Measurements from ENCODE around the gene SRM. TPM values are rescaled to one million over a fixed set of nuclear protein-coding genes. Genes with fewer than 3 reads are reported as not detected.

Gene SRM
- polyA plus RNA-seq, 3 donors = 23.2 to 43.2 (median 37.6) TPM

- H3K36me3 Mint-ChIP-seq = peaks cover 60 to 74% of the 10 kb centered on the region in 2 donors
- no peaks in the 10 kb centered on the region for H3K9me3 Mint-ChIP-seq
- Histone ChIP-seq H3K9ac (ENCODE audit: insufficient read depth, low read length, poor library complexity, severe bottlenecking) (no peak overlapping the region), H2AFZ (ENCODE audit: insufficient read depth, low read depth, low read length, poor library complexity, severe bottlenecking) (no peak overlapping the region), H3K4me2 (replicated peaks; ENCODE audit: extremely low read depth, low read length, poor library complexity, severe bottlenecking) (no peak overlapping the region), H3K27me3 (ENCODE audit: control insufficient read depth in 2 of 2, insufficient read depth in 2 of 2, low read length in 2 of 2) (no peaks in the 10 kb centered on the region), H3K27ac (ENCODE audit: low read depth in 1 of 2, low read length in 2 of 2) (no peak overlapping the region), H3K79me2 (ENCODE audit: insufficient read depth, low read length) (no peaks in the 10 kb centered on the region), H3K9me3 (replicated peaks in 1 of 2; ENCODE audit: control insufficient read depth in 1 of 2, insufficient read depth in 1 of 2, low read length in 2 of 2) (no peaks in the 10 kb centered on the region), H3K36me3 (replicated peaks in 1 of 2; ENCODE audit: control insufficient read depth in 1 of 2, insufficient read depth in 2 of 2, low read length in 2 of 2) (peaks cover 58 to 71% of the 10 kb centered on the region in 2 donors), H3K4me1 (ENCODE audit: control insufficient read depth in 1 of 2, insufficient read depth in 2 of 2, low read length in 2 of 2) (no peaks in the 10 kb centered on the region), H3K4me3 (replicated peaks in 1 of 3; ENCODE audit: low read depth in 2 of 3, low read length in 3 of 3) (no peak overlapping the region), H4K20me1 (ENCODE audit: insufficient read depth, low read length) (peaks cover 65% of the 10 kb centered on the region)
- 100% methylated on average over 3 of the region's 5 CpGs for WGBS (ENCODE audit: insufficient coverage)
- no peaks in the 10 kb centered on the region for H3K4me1 Mint-ChIP-seq
- intact Hi-C loops (cut with micrococcal nuclease) = no loop called here
- peaks cover 0 to 4% (median 1%) of the 10 kb centered on the region in 3 donors for H3K27me3 Mint-ChIP-seq (ENCODE audit: low read depth in 3 of 3)
- peak overlapping the region in 3 of 7 donors; percentile 7 to 54 (median 51) for H3K27ac Mint-ChIP-seq
- no peak for DNase-seq
- no peak overlapping the region for H3K4me3 Mint-ChIP-seq
- TF ChIP-seq CTCF (IDR thresholded peaks at IDR 0.05) = no peak
Observed at GRCh38 chr1:11026903-11027302, 32.9 kb downstream of the SRM start.

GRCh38 chr1:11026052-11026451 is 33.8 kb downstream of the SRM start:
- Mint-ChIP-seq H3K27ac (no peak overlapping the region), H3K9me3 (no peaks in the 10 kb centered on the region), H3K4me1 (no peaks in the 10 kb centered on the region), H3K4me3 (no peak overlapping the region), H3K36me3 (peaks cover 68 to 82% of the 10 kb centered on the region in 2 donors), H3K27me3 (ENCODE audit: low read depth in 3 of 3) (peaks cover 0 to 4% (median 0%) of the 10 kb centered on the region in 3 donors)
- Histone ChIP-seq H3K9ac (ENCODE audit: insufficient read depth, low read length, poor library complexity, severe bottlenecking) (no peak overlapping the region), H2AFZ (ENCODE audit: insufficient read depth, low read depth, low read length, poor library complexity, severe bottlenecking) (no peak overlapping the region), H4K20me1 (ENCODE audit: insufficient read depth, low read length) (peaks cover 74% of the 10 kb centered on the region), H3K27ac (ENCODE audit: low read depth in 1 of 2, low read length in 2 of 2) (no peak overlapping the region), H3K4me1 (ENCODE audit: control insufficient read depth in 1 of 2, insufficient read depth in 2 of 2, low read length in 2 of 2) (no peaks in the 10 kb centered on the region), H3K4me3 (replicated peaks in 1 of 3; ENCODE audit: low read depth in 2 of 3, low read length in 3 of 3) (no peak overlapping the region), H3K9me3 (replicated peaks in 1 of 2; ENCODE audit: control insufficient read depth in 1 of 2, insufficient read depth in 1 of 2, low read length in 2 of 2) (no peaks in the 10 kb centered on the region), H3K79me2 (ENCODE audit: insufficient read depth, low read length) (no peaks in the 10 kb centered on the region), H3K4me2 (replicated peaks; ENCODE audit: extremely low read depth, low read length, poor library complexity, severe bottlenecking) (no peak overlapping the region), H3K36me3 (replicated peaks in 1 of 2; ENCODE audit: control insufficient read depth in 1 of 2, insufficient read depth in 2 of 2, low read length in 2 of 2) (peaks cover 66 to 80% of the 10 kb centered on the region in 2 donors), H3K27me3 (ENCODE audit: control insufficient read depth in 2 of 2, insufficient read depth in 2 of 2, low read length in 2 of 2) (no peaks in the 10 kb centered on the region)
- intact Hi-C loops (cut with micrococcal nuclease) = no loop called here
- WGBS (ENCODE audit: insufficient coverage) = no CpG with 5 or more reads among the region's 1 CpG
- DNase-seq = no peak
- no peak for TF ChIP-seq CTCF (IDR thresholded peaks at IDR 0.05)

Measured in CD14-positive monocyte (primary cell).